ENCODE results near the gene PPP2R3B.

GRCh38 chrX:362937-363620 is 23.6 kb downstream of the PPP2R3B start:
- TF ChIP-seq, protein P1, sequence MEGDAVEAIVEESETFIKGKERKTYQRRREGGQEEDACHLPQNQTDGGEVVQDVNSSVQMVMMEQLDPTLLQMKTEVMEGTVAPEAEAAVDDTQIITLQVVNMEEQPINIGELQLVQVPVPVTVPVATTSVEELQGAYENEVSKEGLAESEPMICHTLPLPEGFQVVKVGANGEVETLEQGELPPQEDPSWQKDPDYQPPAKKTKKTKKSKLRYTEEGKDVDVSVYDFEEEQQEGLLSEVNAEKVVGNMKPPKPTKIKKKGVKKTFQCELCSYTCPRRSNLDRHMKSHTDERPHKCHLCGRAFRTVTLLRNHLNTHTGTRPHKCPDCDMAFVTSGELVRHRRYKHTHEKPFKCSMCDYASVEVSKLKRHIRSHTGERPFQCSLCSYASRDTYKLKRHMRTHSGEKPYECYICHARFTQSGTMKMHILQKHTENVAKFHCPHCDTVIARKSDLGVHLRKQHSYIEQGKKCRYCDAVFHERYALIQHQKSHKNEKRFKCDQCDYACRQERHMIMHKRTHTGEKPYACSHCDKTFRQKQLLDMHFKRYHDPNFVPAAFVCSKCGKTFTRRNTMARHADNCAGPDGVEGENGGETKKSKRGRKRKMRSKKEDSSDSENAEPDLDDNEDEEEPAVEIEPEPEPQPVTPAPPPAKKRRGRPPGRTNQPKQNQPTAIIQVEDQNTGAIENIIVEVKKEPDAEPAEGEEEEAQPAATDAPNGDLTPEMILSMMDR (IDR thresholded peaks at IDR 0.05) = no peak
- no peak for TF ChIP-seq POLR2A (IDR thresholded peaks at IDR 0.05)

Measured in right lobe of liver (tissue), 4 donors.